GM12865 (cell line): ENCODE results near the gene FBXO9.

Experiments
- DNase-seq: peaks from one replicate; pipeline ENCODE4 v3.0.0; 2010; ENCODE audit warnings: low read depth
- H3K4me3 ChIP-seq: 2 replicates; pipeline ENCODE4 v1.5.1; 2011; ENCODE audit warnings: mild to moderate bottlenecking, low read depth, low read length, control low read depth
- CTCF ChIP-seq: IDR thresholded peaks from 2 replicates; pipeline ENCODE4 v1.5.1; 2011; ENCODE audit warnings: low read length, control low read depth, low read depth, inconsistent platforms; ENCODE audit not compliant: insufficient read depth; ENCODE audit errors: missing control alignments

FBXO9 gene

GRCh38 chr6:53128842-53129241, 63.6 kb downstream of the FBXO9 start:
- H3K4me3 ChIP-seq = no peak overlapping the region
- no peak for DNase-seq
- TF ChIP-seq CTCF = no peak

- TF ChIP-seq CTCF = no peak
- H3K4me3 ChIP-seq = no peak overlapping the region
- no peak for DNase-seq
Observed at GRCh38 chr6:53130569-53131290, 65.5 kb downstream of the FBXO9 start.

- H3K4me3 ChIP-seq = no peak overlapping the region
- TF ChIP-seq CTCF = no peak
- DNase-seq = no peak
Observed at GRCh38 chr6:53133961-53134360, 68.8 kb downstream of the FBXO9 start.

- DNase-seq = no peak
- no peak overlapping the region for H3K4me3 ChIP-seq
- TF ChIP-seq CTCF = no peak
Observed at GRCh38 chr6:53134601-53135235, 69.5 kb downstream of the FBXO9 start.

GRCh38 chr6:53136000-53136609, 70.9 kb downstream of the FBXO9 start:
- no peak overlapping the region for H3K4me3 ChIP-seq
- TF ChIP-seq CTCF = no peak
- no peak for DNase-seq

GRCh38 chr6:53139841-53140413, 74.7 kb downstream of the FBXO9 start:
- no peak for DNase-seq
- TF ChIP-seq CTCF = no peak
- no peak overlapping the region for H3K4me3 ChIP-seq
